Inflammatory macrophage treated with lipopolysaccharide for 1 hour (primary cell): Measurements from ENCODE around the gene TSHZ1.
"Not testable (repeated sequence)": the region's sequence is repeated elsewhere in the genome, so short reads cannot be mapped to it uniquely, and the experiment has no call there.

Source experiments
- DNase-seq, 2 donors: peaks; one replicate each; pipeline ENCODE4 v3.0.0-alpha.2; 2020 to 2022

The TSHZ1 gene

DNA sequence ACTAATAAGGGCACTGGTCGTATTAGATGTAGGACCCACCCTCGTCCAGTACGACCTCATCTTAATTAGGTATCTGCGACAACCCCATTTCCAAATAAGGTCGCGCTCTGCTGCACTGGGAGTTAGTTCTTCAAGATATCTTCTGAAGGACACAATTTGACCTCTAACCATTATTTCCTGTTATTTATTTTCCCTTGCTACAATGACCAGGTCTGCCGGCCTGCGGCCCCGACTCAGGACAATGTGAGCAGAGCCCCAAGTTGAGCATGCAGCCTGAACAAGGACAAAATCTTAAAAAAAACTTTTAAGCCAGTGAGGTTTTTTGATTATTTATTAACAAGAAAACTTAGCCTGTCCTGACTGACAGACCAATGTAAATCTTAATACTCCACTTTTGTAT is 109.3 kb downstream of the TSHZ1 start:
- DNase-seq: no peak

DNA sequence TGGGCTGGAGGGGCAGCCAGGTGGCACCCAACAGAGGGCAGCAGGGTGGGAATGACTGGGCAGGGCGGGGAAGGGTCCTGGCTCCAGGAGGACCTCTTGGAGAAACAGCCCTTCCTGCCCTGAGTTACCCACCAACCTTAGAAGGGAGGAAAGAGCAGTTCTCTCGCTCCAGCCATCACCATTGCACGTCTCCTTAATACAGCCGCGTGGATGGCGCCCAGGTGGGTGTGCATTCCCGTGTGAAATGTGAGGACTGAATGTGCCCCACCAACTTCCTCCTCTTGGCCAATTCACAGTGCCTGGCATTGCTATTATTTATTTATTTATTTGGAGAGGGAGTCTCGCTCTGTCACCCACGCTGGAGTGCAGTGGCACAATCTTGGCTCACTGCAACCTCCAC is 109.9 kb downstream of the TSHZ1 start:
- no peak for DNase-seq

DNA sequence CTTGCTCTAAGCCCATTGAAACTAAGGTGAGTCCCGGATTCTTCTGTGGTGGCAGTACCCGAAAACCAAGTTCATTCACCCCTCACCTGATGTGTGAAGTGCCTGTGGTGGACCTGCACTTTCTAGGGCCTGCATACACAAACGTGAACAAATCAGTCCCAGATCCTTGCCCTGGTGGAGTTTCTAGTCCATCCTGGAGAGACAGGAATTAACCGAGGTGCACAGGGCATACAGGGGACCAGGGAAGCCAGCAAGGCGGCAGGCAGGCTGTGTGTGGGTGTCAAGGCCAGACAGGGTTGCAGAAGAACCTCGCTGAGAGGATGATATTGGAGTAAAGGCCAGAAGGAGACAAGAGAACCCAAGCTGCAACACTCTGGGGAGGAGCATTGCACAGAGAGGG is 110.8 kb downstream of the TSHZ1 start:
- no peak for DNase-seq

DNA sequence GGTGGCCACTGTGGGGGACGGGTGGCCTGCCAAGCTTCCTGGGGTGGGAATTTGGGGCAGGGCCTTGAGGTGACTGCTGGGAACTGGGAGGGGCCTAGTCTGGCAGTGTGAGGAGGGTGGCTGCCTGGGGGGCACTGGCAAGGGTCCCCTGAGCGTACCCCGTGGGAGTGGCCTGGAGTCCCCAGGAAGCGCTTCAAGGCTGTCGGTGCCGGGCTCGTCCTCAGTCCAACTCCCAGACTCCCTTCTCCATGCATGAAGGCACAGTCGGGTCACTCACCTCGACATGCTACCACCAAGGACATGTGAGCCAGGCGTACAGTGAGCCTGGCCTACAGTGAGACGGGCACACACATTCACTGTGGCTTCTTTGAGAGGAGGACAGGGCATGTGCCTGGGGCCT is 111.6 kb downstream of the TSHZ1 start:
- no peak for DNase-seq

DNA sequence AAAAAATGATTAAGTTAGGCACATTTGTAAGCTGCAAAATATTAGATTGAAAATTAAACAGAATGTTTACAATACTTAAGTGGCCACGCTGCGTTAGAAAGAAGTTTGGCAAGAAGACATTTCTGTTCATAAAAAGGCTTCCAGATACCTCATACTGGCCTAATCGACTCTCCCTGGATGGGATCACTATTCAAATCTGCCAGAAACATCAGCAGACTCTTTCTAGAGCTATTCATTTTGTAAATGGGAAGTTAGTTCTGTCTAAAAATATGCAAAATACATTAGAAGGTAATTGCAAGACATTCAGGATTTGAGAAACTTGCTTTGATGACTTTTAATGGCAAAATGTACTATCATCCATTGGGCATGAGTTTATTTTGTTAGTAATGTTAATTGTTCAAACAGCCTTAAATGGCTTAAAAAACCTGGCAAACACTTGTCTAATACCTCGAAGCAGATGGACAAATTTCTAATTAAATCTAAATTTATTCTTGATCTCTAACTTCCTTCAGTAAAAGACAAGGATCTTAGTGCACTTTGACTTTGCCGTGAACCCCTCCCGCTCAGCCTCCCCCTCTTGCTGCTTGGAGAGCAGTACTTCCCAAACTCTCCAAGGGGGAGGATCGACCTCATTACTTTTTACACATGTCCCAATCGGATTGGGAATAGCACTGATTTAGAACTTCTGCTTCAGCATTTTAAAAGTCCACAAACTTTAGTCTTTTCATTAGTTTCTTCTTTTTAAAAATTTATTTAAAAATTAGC is 113.4 kb downstream of the TSHZ1 start:
- DNase-seq: no peak

DNA sequence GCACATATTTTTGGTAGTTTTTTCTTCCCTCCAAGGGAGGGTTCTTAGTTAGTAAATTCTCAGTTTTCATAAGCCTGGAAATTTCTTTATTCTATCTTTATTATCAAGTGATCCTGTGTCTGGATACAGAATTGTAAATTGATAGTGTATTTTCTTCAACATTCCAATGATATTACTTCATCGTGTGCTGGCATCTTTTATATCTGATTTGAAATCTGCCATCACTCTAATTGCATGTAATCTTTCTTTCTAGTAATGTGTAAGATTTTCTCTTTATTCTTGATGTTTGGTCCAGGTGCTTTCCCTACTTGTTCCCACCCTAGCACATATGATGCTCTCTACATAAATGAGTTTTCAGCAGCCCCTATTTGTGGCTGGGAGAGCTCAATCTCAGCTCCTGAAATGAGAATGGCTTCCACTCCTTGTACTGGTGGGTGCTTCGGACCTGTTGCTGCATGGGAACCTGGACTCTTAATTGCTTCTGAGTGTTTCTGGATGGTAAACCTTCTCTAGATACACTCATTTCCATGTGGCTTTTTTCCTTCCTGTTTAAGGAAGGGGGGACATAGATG is 114.2 kb downstream of the TSHZ1 start:
- no peak for DNase-seq

DNA sequence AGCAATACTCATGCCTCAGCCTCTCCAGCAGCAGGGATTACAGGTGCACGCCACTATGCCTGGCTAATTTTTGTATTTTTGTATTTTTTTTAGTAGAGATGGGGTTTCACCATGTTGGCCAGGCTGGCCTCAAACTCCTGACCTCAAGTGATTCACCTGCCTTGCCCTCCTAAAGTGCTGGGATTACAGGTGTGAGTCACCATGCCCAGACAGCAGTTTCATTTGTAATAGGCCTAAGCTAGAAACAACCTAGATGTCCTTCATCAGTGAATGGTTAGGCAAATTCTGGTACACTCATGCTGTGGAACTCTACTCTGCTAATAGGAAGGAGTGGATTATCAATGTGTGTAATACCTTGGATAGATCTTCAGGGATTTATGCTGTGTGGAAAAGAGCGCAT is 119.2 kb downstream of the TSHZ1 start:
- DNase-seq: not testable (repeated sequence)

DNA sequence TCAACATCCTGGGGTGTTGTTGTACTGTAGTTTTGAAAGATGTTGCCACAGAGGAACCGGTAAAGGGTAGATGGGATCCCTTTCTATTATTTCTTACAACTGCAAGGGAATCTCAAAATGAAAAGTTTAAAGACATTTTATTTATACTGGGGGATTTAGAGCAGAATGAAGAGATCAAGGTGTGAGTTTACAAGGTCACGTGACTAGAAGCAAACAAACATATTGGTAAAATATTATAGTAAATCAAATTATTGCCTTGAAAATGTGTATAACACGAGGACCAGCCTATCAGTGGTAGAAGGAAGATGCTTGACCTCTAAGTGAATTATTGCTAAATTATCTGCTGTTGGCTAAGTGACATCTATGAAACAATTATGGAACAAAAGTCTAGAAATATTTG is 119.7 kb downstream of the TSHZ1 start:
- no peak for DNase-seq

DNA sequence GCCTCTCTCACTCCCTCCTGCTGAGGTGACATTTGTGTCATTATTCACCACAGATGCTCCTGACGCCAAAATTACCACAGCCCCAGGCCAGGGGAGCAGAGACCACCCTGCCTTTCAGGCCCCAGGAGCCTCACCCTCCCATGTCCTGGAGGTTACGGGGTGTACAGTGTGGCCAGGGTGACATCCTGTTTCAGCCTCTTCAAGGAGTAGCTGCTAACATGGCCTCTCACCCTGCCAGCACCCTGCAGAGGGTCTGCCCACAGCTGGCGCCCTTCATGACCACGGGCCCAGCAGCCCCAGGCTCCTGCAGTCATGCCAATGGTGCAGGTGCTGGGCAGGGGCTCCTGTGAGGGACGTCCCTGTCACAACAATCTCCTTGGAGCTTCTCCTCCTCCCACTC is 124.3 kb downstream of the TSHZ1 start:
- no peak for DNase-seq

DNA sequence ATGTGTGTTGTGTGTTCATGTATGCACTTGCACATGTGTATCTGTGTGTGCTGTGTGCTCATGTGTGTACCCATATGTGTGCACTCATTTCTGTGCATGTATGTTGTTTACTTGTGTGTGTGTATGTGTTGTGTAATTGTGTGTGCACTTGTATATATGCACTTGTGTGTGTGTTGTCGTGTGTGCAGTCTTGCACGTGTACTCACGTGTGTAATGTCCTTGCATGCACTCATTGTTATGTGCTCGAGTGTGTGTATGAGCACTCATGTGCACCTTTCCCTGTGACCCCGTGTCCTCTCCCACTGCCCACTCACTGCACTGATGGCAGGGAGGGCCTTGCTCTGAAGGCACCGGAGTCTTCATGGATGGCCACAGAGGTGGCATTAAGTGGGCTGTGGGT is 124.9 kb downstream of the TSHZ1 start:
- no peak for DNase-seq

DNA sequence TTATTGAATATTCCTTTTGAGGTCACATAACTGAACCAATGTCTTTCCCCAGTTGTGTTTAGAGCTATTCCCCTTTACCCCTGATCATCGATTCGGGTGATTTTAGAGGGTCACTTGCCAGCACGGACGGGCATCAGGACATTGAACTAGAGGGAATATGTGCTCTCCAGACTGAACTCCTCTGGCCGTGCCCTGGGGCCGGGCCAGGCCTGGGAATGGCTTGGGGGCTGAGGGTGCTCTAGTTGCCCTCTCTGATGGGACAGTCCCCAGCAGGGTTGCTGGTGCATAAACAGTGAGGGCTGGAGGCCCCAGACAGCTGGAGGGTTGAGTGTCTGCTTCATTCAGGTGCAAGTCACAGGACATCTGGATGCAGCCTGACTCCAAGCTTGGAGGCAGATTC is 126.2 kb downstream of the TSHZ1 start:
- no peak for DNase-seq

DNA sequence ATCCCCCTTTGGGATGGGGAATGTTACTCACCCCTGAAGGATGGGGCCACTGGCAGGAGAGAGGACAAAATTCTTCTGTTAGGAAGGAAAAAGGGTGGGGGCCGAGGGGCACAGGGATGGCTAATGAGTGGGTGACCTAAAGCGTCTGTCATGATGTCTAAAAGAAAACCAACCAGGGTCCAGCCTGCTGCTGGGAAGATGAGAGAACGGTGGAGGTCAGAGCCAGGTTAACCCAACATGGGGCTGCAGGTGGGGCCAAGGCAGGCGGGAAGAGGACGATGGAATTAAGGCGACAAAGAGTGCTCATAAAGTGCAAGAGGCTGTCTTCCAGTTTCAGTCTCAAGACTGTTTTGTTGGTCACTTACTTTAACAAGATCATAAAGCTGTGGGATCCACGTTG is 126.8 kb downstream of the TSHZ1 start:
- no peak for DNase-seq

DNA sequence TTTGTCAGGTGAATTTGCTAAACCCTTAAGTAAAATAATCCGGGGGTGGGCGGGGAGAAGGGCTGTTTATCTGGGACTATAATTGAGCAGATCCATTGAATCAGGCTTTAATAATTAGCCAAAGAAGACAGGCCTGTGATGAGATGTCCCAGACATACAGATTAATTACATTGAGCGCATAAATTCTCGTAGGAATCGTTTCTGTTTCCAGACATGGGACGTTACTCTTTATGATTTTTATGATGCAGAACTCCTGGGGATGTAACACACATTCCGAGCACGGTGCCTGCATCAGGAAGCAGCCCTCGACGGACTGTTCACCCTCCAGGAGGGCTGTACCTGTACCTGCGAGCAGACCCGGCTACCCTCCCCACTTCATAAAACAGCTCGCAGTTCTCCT is 128.0 kb downstream of the TSHZ1 start:
- no peak for DNase-seq
